HepG2 (cell line): Measurements from ENCODE around the gene ZG16. TPM values are rescaled to one million over a fixed set of nuclear protein-coding genes. Genes with fewer than 3 reads are reported as not detected.

ENCODE experiments used
- HOXA5 ChIP-seq: sonication (generic); formaldehyde crosslinking; IDR thresholded peaks from 2 replicates; pipeline ENCODE4 v1.4.0; 2020; ENCODE audit warnings: missing genetic modification reagents
- KDM6A ChIP-seq: IDR thresholded peaks from 2 replicates; pipeline ENCODE4 v1.6.1; 2016; ENCODE audit warnings: low read depth
- NR2C2 ChIP-seq: sonication (generic); formaldehyde crosslinking; IDR thresholded peaks from 2 replicates; pipeline ENCODE4 v1.4.0; 2020; ENCODE audit warnings: missing genetic modification reagents, mild to moderate bottlenecking, moderate library complexity, borderline replicate concordance
- PTBP1 ChIP-seq: fragments of 200-400 bp; formaldehyde crosslinking; IDR thresholded peaks from 2 replicates; pipeline ENCODE4 v1.6.1; 2018; ENCODE audit warnings: low read length, low read depth; ENCODE audit not compliant: poor library complexity, severe bottlenecking
- RNF2 ChIP-seq: fragments of 450-650 bp; conservative IDR thresholded peaks from 2 replicates; pipeline ENCODE4 v1.6.1; 2016; ENCODE audit warnings: low read depth
- SMARCE1 ChIP-seq: fragments of 450-650 bp; IDR thresholded peaks from 2 replicates; pipeline ENCODE4 v1.6.1; 2017; ENCODE audit warnings: borderline replicate concordance
- YEATS2 ChIP-seq: sonication (generic); formaldehyde crosslinking; IDR thresholded peaks from 2 replicates; pipeline ENCODE4 v1.4.0; 2020; ENCODE audit warnings: missing genetic modification reagents, borderline replicate concordance
- ZFP36L1 ChIP-seq: sonication (generic); formaldehyde crosslinking; IDR thresholded peaks from 2 replicates; pipeline ENCODE4 v1.8.0; 2022; ENCODE audit warnings: mild to moderate bottlenecking, missing genetic modification reagents, moderate library complexity
- ZFP82 ChIP-seq: sonication (generic); formaldehyde crosslinking; IDR thresholded peaks from 2 replicates; pipeline ENCODE4 v1.5.1; 2020; ENCODE audit warnings: mild to moderate bottlenecking, missing genetic modification reagents, borderline replicate concordance
- ZNF10 ChIP-seq: sonication (generic); formaldehyde crosslinking; IDR thresholded peaks from 2 replicates; pipeline ENCODE4 v1.4.0; 2020; ENCODE audit warnings: mild to moderate bottlenecking, low read depth, missing genetic modification reagents, borderline replicate concordance
- ZNF136 ChIP-seq: sonication (generic); formaldehyde crosslinking; IDR thresholded peaks from 2 replicates; pipeline ENCODE4 v1.8.1; 2022; ENCODE audit warnings: low read depth, mild to moderate bottlenecking, moderate library complexity, missing genetic modification reagents
- ZNF441 ChIP-seq: sonication (generic); formaldehyde crosslinking; IDR thresholded peaks from 2 replicates; pipeline ENCODE4 v1.7.0; 2021; ENCODE audit warnings: missing genetic modification reagents, borderline replicate concordance
- ZNF546 ChIP-seq: sonication (generic); formaldehyde crosslinking; conservative IDR thresholded peaks from 2 replicates; pipeline ENCODE4 v1.8.1; 2023; ENCODE audit warnings: mild to moderate bottlenecking, missing genetic modification reagents
- ZNF576 ChIP-seq: sonication (generic); formaldehyde crosslinking; IDR thresholded peaks from 2 replicates; pipeline ENCODE4 v1.4.0; 2020; ENCODE audit warnings: mild to moderate bottlenecking, missing genetic modification reagents
- ZNF589 ChIP-seq: sonication (generic); formaldehyde crosslinking; conservative IDR thresholded peaks from 2 replicates; pipeline ENCODE4 v1.8.0; 2022; ENCODE audit warnings: mild to moderate bottlenecking, moderate library complexity, missing genetic modification reagents
- ZNF644 ChIP-seq: IDR thresholded peaks from 2 replicates; pipeline ENCODE4 v1.6.1; 2016; ENCODE audit warnings: low read depth
- ZNF709 ChIP-seq: sonication (generic); formaldehyde crosslinking; IDR thresholded peaks from 2 replicates; pipeline ENCODE4 v1.5.0; 2020; ENCODE audit warnings: mild to moderate bottlenecking, missing genetic modification reagents
- ZNF772 ChIP-seq: sonication (generic); formaldehyde crosslinking; IDR thresholded peaks from 2 replicates; pipeline ENCODE4 v1.5.0; 2020; ENCODE audit warnings: mild to moderate bottlenecking, missing genetic modification reagents
- polyA plus RNA-seq, 8 experiments: library from polyadenylated mRNA; depleted of rRNA in 3 of 8; stranded (reverse) in 7 of 8; unstranded in 1 of 8; fragments of >200 nt; fragmentation: Illumina TruSeq in 4 of 8; extraction: Trizol in 4 of 8; gene quantifications; 2 replicates each; pipeline versions ENCODE4 v1.2.1 to v1.2.3, GENCODE V29; 2011 to 2016; ENCODE audit warnings: low read depth in 4 of 8, missing spikeins in 1 of 8, mixed read lengths in 1 of 8; ENCODE audit not compliant: insufficient read depth in 1 of 8
- total RNA-seq, 5 experiments: library from RNA; depleted of rRNA; stranded (reverse); fragments of >200 nt; fragmentation: Illumina TruSeq; extraction: Trizol; gene quantifications; 2 replicates each; pipeline ENCODE4 v1.2.3, GENCODE V29; 2016; ENCODE audit warnings: low read depth in 1 of 5
- TF ChIP-seq, protein P1 (sequence below): IDR thresholded peaks from 2 replicates; pipeline ENCODE4 v1.6.1; 2016; ENCODE audit warnings: missing biosample characterization, missing genetic modification reagents, low read depth
- TF ChIP-seq, protein P2 (sequence below): IDR thresholded peaks from 2 replicates; pipeline ENCODE4 v1.6.1; 2016; ENCODE audit warnings: missing genetic modification reagents, missing compliant biosample characterization

Gene ZG16
- total and polyA plus RNA-seq, 2 of the 13 experiments (the other 11 are each of a cell fraction or from before 2014, with no cell fraction given), result 0.04 to 0.07 TPM

- peak; percentile 42; the same call in 1 of the 2 replicates for TF ChIP-seq KDM6A (CRISPR knock-in tag)
- peak; percentile 91; the same call in 1 of the 2 replicates for TF ChIP-seq ZNF589 (CRISPR knock-in tag)
- TF ChIP-seq RNF2, result 0 out of 2 replicates have a peak, but pooled peaks have one; percentile 39
- TF ChIP-seq, protein P1, sequence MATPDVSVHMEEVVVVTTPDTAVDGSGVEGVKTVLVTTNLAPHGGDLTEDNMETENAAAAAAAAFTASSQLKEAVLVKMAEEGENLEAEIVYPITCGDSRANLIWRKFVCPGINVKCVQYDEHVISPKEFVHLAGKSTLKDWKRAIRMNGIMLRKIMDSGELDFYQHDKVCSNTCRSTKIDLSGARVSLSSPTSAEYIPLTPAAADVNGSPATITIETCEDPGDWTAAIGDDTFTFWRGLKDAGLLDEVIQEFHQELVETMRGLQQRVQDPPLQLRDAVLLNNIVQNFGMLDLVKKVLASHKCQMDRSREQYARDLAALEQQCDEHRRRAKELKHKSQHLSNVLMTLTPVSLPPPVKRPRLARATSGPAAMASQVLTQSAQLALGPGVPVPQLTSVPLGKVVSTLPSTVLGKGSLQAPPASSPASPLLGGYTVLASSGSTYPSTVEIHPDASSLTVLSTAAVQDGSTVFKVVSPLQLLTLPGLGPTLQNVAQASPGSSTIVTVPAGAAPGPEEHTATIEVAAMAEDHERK (CRISPR knock-in tag), result peak; percentile 78
- TF ChIP-seq ZNF441 (CRISPR knock-in tag), result no peak
- peak; percentile 90 for TF ChIP-seq ZNF576 (CRISPR knock-in tag)
- peak; percentile 97; the same call in 1 of the 2 replicates for TF ChIP-seq ZFP82 (CRISPR knock-in tag)
- TF ChIP-seq ZNF772 (CRISPR knock-in tag), result peak; percentile 82; the same call in 1 of the 2 replicates
- TF ChIP-seq SMARCE1, result no peak
- TF ChIP-seq ZNF709 (CRISPR knock-in tag), result peak; percentile 88; the same call in 1 of the 2 replicates
- peak; percentile 74 for TF ChIP-seq NR2C2 (CRISPR knock-in tag)
- TF ChIP-seq, protein P2, sequence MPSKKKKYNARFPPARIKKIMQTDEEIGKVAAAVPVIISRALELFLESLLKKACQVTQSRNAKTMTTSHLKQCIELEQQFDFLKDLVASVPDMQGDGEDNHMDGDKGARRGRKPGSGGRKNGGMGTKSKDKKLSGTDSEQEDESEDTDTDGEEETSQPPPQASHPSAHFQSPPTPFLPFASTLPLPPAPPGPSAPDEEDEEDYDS (CRISPR knock-in tag), result peak; percentile 91
- peak; percentile 78; the same call in 1 of the 2 replicates for TF ChIP-seq ZFP36L1 (CRISPR knock-in tag)
- peak; percentile 86; the same call in 1 of the 2 replicates for TF ChIP-seq ZNF546
- TF ChIP-seq ZNF136 (CRISPR knock-in tag), result peak; percentile 88
- TF ChIP-seq HOXA5, result peak; percentile 90
- peak; percentile 96 for TF ChIP-seq YEATS2
- no peak for TF ChIP-seq ZNF10 (CRISPR knock-in tag)
- no peak for TF ChIP-seq ZNF644 (CRISPR knock-in tag)
- TF ChIP-seq PTBP1, result no peak
Measured at GRCh38 chr16:29805232-29806098, 27.4 kb downstream of the ZG16 start (continued).
